K562 (cell line): ENCODE measurements around the gene HOXB8.

ENCODE experiments used
- RFX5 ChIP-seq: IDR thresholded peaks from 2 replicates; pipeline ENCODE4 v1.6.1; 2011; ENCODE audit warnings: low read depth, mild to moderate bottlenecking, improper control_type of control experiment, low read length
- TCF7 ChIP-seq: sonication (generic); IDR thresholded peaks from 2 replicates; pipeline ENCODE4 v1.6.1; 2016; ENCODE audit warnings: antibody characterized with exemption, borderline replicate concordance
- ZNF121 ChIP-seq: sonication (generic); formaldehyde crosslinking; conservative IDR thresholded peaks from 2 replicates; pipeline ENCODE4 v1.8.0; 2022; ENCODE audit warnings: missing genetic modification reagents
- ZNF239 ChIP-seq: fragments of 250-450 bp; sonication (Bioruptor Pico); IDR thresholded peaks from 2 replicates; pipeline ENCODE4 v1.4.0; 2020; ENCODE audit warnings: mild to moderate bottlenecking
- TF ChIP-seq, protein P1 (sequence below): sonication (generic); formaldehyde crosslinking; IDR thresholded peaks from 2 replicates; pipeline ENCODE4 v1.5.0; 2020; ENCODE audit warnings: missing genetic modification reagents
- TF ChIP-seq, protein P2 (sequence below), 2 experiments: fragments of 450-650 bp; formaldehyde crosslinking in 1 of 2; IDR thresholded peaks; 2 replicates each; pipeline versions ENCODE4 v1.4.0 to v1.6.1; 2014 to 2020; ENCODE audit warnings: mild to moderate bottlenecking in 2 of 2, borderline replicate concordance in 1 of 2, low read depth in 1 of 2
- TF ChIP-seq, protein P3 (sequence below): sonication (generic); formaldehyde crosslinking; IDR thresholded peaks from 2 replicates; pipeline ENCODE4 v1.8.0; 2022; ENCODE audit warnings: missing genetic modification reagents, mild to moderate bottlenecking, borderline replicate concordance

DNA sequence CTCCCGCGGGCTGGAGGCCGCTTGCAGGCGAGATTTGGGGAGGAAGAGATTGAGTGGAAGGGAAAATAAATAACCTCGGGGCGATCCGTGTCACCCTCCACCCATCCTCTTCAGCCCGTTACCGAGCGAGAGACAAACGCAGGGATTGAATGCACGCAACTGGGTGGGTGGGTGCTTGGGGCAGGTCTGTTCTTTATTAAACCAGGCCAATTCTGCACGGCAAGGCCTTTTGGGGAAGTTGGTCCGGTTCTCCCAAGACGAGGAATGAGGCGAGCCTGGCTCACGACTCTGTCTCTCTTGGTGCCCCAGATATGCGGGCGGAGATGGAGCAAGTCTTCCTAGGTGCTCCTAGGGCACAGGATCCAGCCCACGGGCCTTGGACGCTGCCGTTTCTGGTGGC, 3.9 kb downstream of the HOXB8 start:
- TF ChIP-seq RFX5 (no peak), TCF7 (no peak), ZNF239 (CRISPR knock-in tag) (no peak), ZNF121 (CRISPR knock-in tag) (no peak)
- TF ChIP-seq, protein P1, sequence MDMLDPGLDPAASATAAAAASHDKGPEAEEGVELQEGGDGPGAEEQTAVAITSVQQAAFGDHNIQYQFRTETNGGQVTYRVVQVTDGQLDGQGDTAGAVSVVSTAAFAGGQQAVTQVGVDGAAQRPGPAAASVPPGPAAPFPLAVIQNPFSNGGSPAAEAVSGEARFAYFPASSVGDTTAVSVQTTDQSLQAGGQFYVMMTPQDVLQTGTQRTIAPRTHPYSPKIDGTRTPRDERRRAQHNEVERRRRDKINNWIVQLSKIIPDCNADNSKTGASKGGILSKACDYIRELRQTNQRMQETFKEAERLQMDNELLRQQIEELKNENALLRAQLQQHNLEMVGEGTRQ (CRISPR knock-in tag): no peak
- TF ChIP-seq, protein P2, sequence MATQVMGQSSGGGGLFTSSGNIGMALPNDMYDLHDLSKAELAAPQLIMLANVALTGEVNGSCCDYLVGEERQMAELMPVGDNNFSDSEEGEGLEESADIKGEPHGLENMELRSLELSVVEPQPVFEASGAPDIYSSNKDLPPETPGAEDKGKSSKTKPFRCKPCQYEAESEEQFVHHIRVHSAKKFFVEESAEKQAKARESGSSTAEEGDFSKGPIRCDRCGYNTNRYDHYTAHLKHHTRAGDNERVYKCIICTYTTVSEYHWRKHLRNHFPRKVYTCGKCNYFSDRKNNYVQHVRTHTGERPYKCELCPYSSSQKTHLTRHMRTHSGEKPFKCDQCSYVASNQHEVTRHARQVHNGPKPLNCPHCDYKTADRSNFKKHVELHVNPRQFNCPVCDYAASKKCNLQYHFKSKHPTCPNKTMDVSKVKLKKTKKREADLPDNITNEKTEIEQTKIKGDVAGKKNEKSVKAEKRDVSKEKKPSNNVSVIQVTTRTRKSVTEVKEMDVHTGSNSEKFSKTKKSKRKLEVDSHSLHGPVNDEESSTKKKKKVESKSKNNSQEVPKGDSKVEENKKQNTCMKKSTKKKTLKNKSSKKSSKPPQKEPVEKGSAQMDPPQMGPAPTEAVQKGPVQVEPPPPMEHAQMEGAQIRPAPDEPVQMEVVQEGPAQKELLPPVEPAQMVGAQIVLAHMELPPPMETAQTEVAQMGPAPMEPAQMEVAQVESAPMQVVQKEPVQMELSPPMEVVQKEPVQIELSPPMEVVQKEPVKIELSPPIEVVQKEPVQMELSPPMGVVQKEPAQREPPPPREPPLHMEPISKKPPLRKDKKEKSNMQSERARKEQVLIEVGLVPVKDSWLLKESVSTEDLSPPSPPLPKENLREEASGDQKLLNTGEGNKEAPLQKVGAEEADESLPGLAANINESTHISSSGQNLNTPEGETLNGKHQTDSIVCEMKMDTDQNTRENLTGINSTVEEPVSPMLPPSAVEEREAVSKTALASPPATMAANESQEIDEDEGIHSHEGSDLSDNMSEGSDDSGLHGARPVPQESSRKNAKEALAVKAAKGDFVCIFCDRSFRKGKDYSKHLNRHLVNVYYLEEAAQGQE (IDR thresholded peaks at IDR 0.05; ENCODE audit: borderline replicate concordance): no peak
- TF ChIP-seq, protein P2 (CRISPR knock-in tag; IDR thresholded peaks at IDR 0.05; ENCODE audit: low read depth): no peak
- TF ChIP-seq, protein P3, sequence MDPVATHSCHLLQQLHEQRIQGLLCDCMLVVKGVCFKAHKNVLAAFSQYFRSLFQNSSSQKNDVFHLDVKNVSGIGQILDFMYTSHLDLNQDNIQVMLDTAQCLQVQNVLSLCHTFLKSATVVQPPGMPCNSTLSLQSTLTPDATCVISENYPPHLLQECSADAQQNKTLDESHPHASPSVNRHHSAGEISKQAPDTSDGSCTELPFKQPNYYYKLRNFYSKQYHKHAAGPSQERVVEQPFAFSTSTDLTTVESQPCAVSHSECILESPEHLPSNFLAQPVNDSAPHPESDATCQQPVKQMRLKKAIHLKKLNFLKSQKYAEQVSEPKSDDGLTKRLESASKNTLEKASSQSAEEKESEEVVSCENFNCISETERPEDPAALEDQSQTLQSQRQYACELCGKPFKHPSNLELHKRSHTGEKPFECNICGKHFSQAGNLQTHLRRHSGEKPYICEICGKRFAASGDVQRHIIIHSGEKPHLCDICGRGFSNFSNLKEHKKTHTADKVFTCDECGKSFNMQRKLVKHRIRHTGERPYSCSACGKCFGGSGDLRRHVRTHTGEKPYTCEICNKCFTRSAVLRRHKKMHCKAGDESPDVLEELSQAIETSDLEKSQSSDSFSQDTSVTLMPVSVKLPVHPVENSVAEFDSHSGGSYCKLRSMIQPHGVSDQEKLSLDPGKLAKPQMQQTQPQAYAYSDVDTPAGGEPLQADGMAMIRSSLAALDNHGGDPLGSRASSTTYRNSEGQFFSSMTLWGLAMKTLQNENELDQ (CRISPR knock-in tag): no peak
